ENCODE results near the gene SKA3. TPM values are rescaled to one million over a fixed set of nuclear protein-coding genes. Genes with fewer than 3 reads are reported as not detected.

Gene SKA3
- polyA plus RNA-seq, 1 of the 3 experiments (the other 2 are of a cell fraction): 5.9 TPM

- DNase-seq: no peak
- no peaks in the 10 kb centered on the region for H3K9me3 ChIP-seq
- no peak overlapping the region for H3K27ac ChIP-seq (ENCODE audit: low read depth in 2 of 2, low read length in 1 of 2)
- H3K36me3 ChIP-seq (replicated peaks in 1 of 2; ENCODE audit: control insufficient read depth in 1 of 2, insufficient read depth in 2 of 2, low read length in 1 of 2): no peaks in the 10 kb centered on the region
- H4K20me1 ChIP-seq (ENCODE audit: insufficient read depth): no peaks in the 10 kb centered on the region
- H3K4me1 ChIP-seq (ENCODE audit: control insufficient read depth in 1 of 2, insufficient read depth in 2 of 2, low read depth in 1 of 2, low read length in 1 of 2): no peaks in the 10 kb centered on the region
- POLR2A ChIA-PET: no interaction called here
- CTCF ChIA-PET: no interaction called here
- no peak overlapping the region for H3K9ac ChIP-seq
- no peak overlapping the region for H3K4me3 ChIP-seq (ENCODE audit: low read depth in 2 of 2, low read length in 1 of 2)
- H3K4me2 ChIP-seq: no peak overlapping the region
- peaks cover 14% of the 10 kb centered on the region; the same call in 1 of the 2 replicates for H3K27me3 ChIP-seq (ENCODE audit: insufficient read depth)
- H3F3A ChIP-seq (replicated peaks; ENCODE audit: insufficient read depth): peaks cover 16% of the 10 kb centered on the region
- H2AFZ ChIP-seq (ENCODE audit: low read depth): no peak overlapping the region
- 10% methylated on average over 3 of the region's 3 CpGs for WGBS (ENCODE audit: low lambda C conversion rate)
- no peaks in the 10 kb centered on the region for H3K79me2 ChIP-seq (ENCODE audit: insufficient read depth)
- TF ChIP-seq FOXJ3 (CRISPR knock-in tag; IDR thresholded peaks at IDR 0.05) (no peak), POLR2AphosphoS5 (IDR thresholded peaks at IDR 0.05; ENCODE audit: low read depth, low read length) (no peak), MAX (IDR thresholded peaks at IDR 0.05; ENCODE audit: low read depth) (no peak), GATA2 (CRISPR knock-in tag; IDR thresholded peaks at IDR 0.05) (no peak), SIN3A (IDR thresholded peaks at IDR 0.05; ENCODE audit: borderline replicate concordance, low read depth, low read length) (no peak), TAF1 (IDR thresholded peaks at IDR 0.05; ENCODE audit: borderline replicate concordance, low read depth, low read length) (no peak), NFIC (IDR thresholded peaks at IDR 0.05; ENCODE audit: borderline replicate concordance) (no peak), USF2 (IDR thresholded peaks at IDR 0.05; ENCODE audit: borderline replicate concordance, low read depth, low read length) (no peak), REST (IDR thresholded peaks at IDR 0.05; ENCODE audit: low read depth, low read length) (no peak), GABPA (IDR thresholded peaks at IDR 0.05; ENCODE audit: low read depth) (no peak), FOSL2 (IDR thresholded peaks at IDR 0.05; ENCODE audit: borderline replicate concordance, low read depth) (no peak), ZBTB33 (IDR thresholded peaks at IDR 0.05; ENCODE audit: borderline replicate concordance, low read depth) (no peak)
- no peaks in the 10 kb centered on the region for H3K9me2 ChIP-seq
Measured at GRCh38 chr13:21208652-21209154, 32.4 kb upstream of the SKA3 start.
